SK-N-MC (cell line): ENCODE data around the gene PLAC9.

Experiments used
- EZH2 ChIP-seq: fragments of 200-600 bp; sonication (generic); IDR thresholded peaks from one replicate; pipeline ENCODE4 v1.6.1; 2017; ENCODE audit warnings: antibody characterized with exemption
- POLR2AphosphoS5 ChIP-seq: IDR thresholded peaks from 2 replicates; pipeline ENCODE4 v1.6.1; 2012; ENCODE audit warnings: mild to moderate bottlenecking, low read depth, low read length, borderline replicate concordance

GRCh38 chr10:80170026-80170425 is 37.5 kb downstream of the PLAC9 start:
- no peak for TF ChIP-seq POLR2AphosphoS5
- TF ChIP-seq EZH2 = no peak
